IMR-90 (cell line): ENCODE results near the gene SLC66A2. TPM values are rescaled to one million over a fixed set of nuclear protein-coding genes. Genes with fewer than 3 reads are reported as not detected.

ENCODE experiments used
- ATAC-seq: fragments of 200-7000 bp; cut with Tn5 transposase; 2 replicates; pipeline ENCODE4 v1.9.1; 2020; ENCODE audit warnings: low read depth, mild to moderate bottlenecking, moderate library complexity
- BruUV-seq: library from RNA; stranded (reverse); fragments of 400-500 nt; replicated peaks from 2 replicates; lab custom pipeline; 2021; lab: Mats Ljungman, UMichigan
- CTCF ChIA-PET: fragments of 300-600 bp; formaldehyde crosslinking; extraction: SDS; loops from one replicate; lab custom pipeline; 2021; ENCODE audit warnings: antibody characterized with exemption; lab: Yijun Ruan, JAX
- POLR2A ChIA-PET: fragments of 300-600 bp; sonication (Branson Sonifier 250); formaldehyde crosslinking; loops from one replicate; lab custom pipeline; 2022; ENCODE audit warnings: antibody characterized with exemption; ENCODE audit not compliant: unreplicated experiment; lab: Charles Lee
- DNase-seq: peaks from one replicate; pipeline ENCODE4 v3.0.0; 2013
- H2AFZ ChIP-seq: replicated peaks from 2 replicates; pipeline ENCODE3; 2013; ENCODE audit warnings: low read length, mild to moderate bottlenecking; ENCODE audit not compliant: poor library complexity
- H2AK5ac ChIP-seq: 2 replicates; pipeline ENCODE4 v1.6.1; 2013; ENCODE audit warnings: low read depth, low read length, inconsistent platforms
- H2AK9ac ChIP-seq: replicated peaks from 2 replicates; pipeline ENCODE3; 2013; ENCODE audit warnings: mild to moderate bottlenecking, low read depth, low read length, moderate library complexity; ENCODE audit not compliant: poor library complexity
- H2BK120ac ChIP-seq: 2 replicates; pipeline ENCODE4 v1.6.1; 2013; ENCODE audit warnings: low read depth, low read length, inconsistent platforms
- H2BK15ac ChIP-seq: 3 replicates; pipeline ENCODE4 v1.6.1; 2013; ENCODE audit warnings: low read depth, low read length, inconsistent platforms
- H2BK20ac ChIP-seq: 2 replicates; pipeline ENCODE4 v1.6.1; 2013; ENCODE audit warnings: low read depth, mild to moderate bottlenecking, inconsistent platforms, low read length, moderate library complexity
- H2BK5ac ChIP-seq: 2 replicates; pipeline ENCODE4 v1.6.1; 2013; ENCODE audit warnings: mild to moderate bottlenecking, low read depth, low read length, inconsistent platforms; ENCODE audit not compliant: poor library complexity, severe bottlenecking
- H3K14ac ChIP-seq: replicated peaks from 2 replicates; pipeline ENCODE4 v1.6.1; 2013; ENCODE audit warnings: low read depth, low read length, inconsistent platforms
- H3K18ac ChIP-seq: 2 replicates; pipeline ENCODE4 v1.6.1; 2013; ENCODE audit warnings: low read depth, low read length, control low read depth
- H3K23ac ChIP-seq: 2 replicates; pipeline ENCODE4 v1.6.1; 2013; ENCODE audit warnings: low read depth, low read length, inconsistent platforms
- H3K27ac ChIP-seq: 2 replicates; pipeline ENCODE4 v1.5.1; 2013; ENCODE audit warnings: mild to moderate bottlenecking, control low read depth, low read length; ENCODE audit not compliant: insufficient read depth
- H3K27me3 ChIP-seq: 2 replicates; pipeline ENCODE4 v1.6.1; 2013; ENCODE audit warnings: low read length; ENCODE audit not compliant: control insufficient read depth, insufficient read depth
- H3K36me3 ChIP-seq: 2 replicates; pipeline ENCODE4 v1.6.1; 2013; ENCODE audit warnings: low read length, mixed read lengths; ENCODE audit not compliant: control insufficient read depth, insufficient read depth
- H3K4ac ChIP-seq: 2 replicates; pipeline ENCODE4 v1.6.1; 2013; ENCODE audit warnings: low read depth, low read length, inconsistent platforms
- H3K4me1 ChIP-seq: 2 replicates; pipeline ENCODE4 v1.6.1; 2013; ENCODE audit warnings: low read length, mixed read lengths; ENCODE audit not compliant: control insufficient read depth, insufficient read depth
- H3K4me2 ChIP-seq: 2 replicates; pipeline ENCODE4 v1.6.1; 2013; ENCODE audit warnings: low read depth, mild to moderate bottlenecking, control low read depth, low read length, moderate library complexity
- H3K4me3 ChIP-seq: 2 replicates; pipeline ENCODE4 v1.5.1; 2013; ENCODE audit warnings: low read depth, mild to moderate bottlenecking, control low read depth, low read length, moderate library complexity; ENCODE audit not compliant: insufficient read depth
- H3K56ac ChIP-seq: 2 replicates; pipeline ENCODE4 v1.6.1; 2013; ENCODE audit warnings: low read length, inconsistent platforms; ENCODE audit not compliant: insufficient read depth; ENCODE audit errors: extremely low read depth
- H3K79me1 ChIP-seq, 2 experiments: 2 replicates each; pipeline ENCODE4 v1.6.1; 2013; ENCODE audit warnings: low read length in 2 of 2, inconsistent platforms in 1 of 2, low read depth in 1 of 2
- H3K9ac ChIP-seq: 2 replicates; pipeline ENCODE4 v1.6.1; 2013; ENCODE audit warnings: low read depth, low read length, control low read depth
- H3K9me1 ChIP-seq: 2 replicates; pipeline ENCODE4 v1.6.1; 2013; ENCODE audit warnings: low read length, inconsistent platforms; ENCODE audit not compliant: insufficient read depth
- H3K9me3 ChIP-seq: 2 replicates; pipeline ENCODE4 v1.6.1; 2013; ENCODE audit warnings: low read length; ENCODE audit not compliant: control insufficient read depth, insufficient read depth
- H4K20me1 ChIP-seq: 2 replicates; pipeline ENCODE4 v1.6.1; 2013; ENCODE audit warnings: low read length, inconsistent platforms; ENCODE audit not compliant: insufficient read depth
- H4K5ac ChIP-seq: 2 replicates; pipeline ENCODE4 v1.6.1; 2013; ENCODE audit warnings: mild to moderate bottlenecking, low read depth, low read length, control low read depth
- H4K8ac ChIP-seq, 2 experiments: 2 replicates each; pipeline ENCODE4 v1.6.1; 2013; ENCODE audit warnings: low read depth in 2 of 2, low read length in 2 of 2, control low read depth in 1 of 2, inconsistent platforms in 1 of 2
- H4K91ac ChIP-seq: 2 replicates; pipeline ENCODE4 v1.6.1; 2013; ENCODE audit warnings: low read depth, low read length, inconsistent platforms; ENCODE audit not compliant: insufficient read depth
- BHLHE40 ChIP-seq: fragments of 150-350 bp; IDR thresholded peaks from 2 replicates; pipeline ENCODE4 v1.6.1; 2016; ENCODE audit warnings: mild to moderate bottlenecking, low read depth, low read length
- CEBPB ChIP-seq: IDR thresholded peaks from 2 replicates; pipeline ENCODE4 v1.6.1; 2012; ENCODE audit warnings: low read depth, low read length, improper control_type of control experiment
- CHD1 ChIP-seq: IDR thresholded peaks from 2 replicates; pipeline ENCODE4 v1.6.1; 2012; ENCODE audit warnings: low read depth, low read length, improper control_type of control experiment
- CTCF ChIP-seq: conservative IDR thresholded peaks from 2 replicates; pipeline ENCODE4 v1.5.1; 2012; ENCODE audit warnings: mild to moderate bottlenecking, low read depth, low read length, improper control_type of control experiment
- ELK1 ChIP-seq: fragments of 150-350 bp; IDR thresholded peaks from 2 replicates; pipeline ENCODE4 v1.6.1; 2016; ENCODE audit warnings: low read depth, mild to moderate bottlenecking, low read length, moderate library complexity, borderline replicate concordance
- FOS ChIP-seq: fragments of 150-350 bp; IDR thresholded peaks from 2 replicates; pipeline ENCODE4 v1.6.1; 2016; ENCODE audit warnings: low read depth, low read length
- MAFK ChIP-seq: IDR thresholded peaks from 2 replicates; pipeline ENCODE4 v1.6.1; 2012; ENCODE audit warnings: low read depth, low read length, improper control_type of control experiment
- MAZ ChIP-seq: IDR thresholded peaks from 2 replicates; pipeline ENCODE4 v1.6.1; 2012; ENCODE audit warnings: low read depth, mild to moderate bottlenecking, low read length, improper control_type of control experiment, moderate library complexity, borderline replicate concordance
- NFE2L2 ChIP-seq: fragments of 150-350 bp; IDR thresholded peaks from 2 replicates; pipeline ENCODE4 v1.6.1; 2016; ENCODE audit warnings: low read depth, mild to moderate bottlenecking, low read length
- POLR2A ChIP-seq: IDR thresholded peaks from 2 replicates; pipeline ENCODE4 v1.6.1; 2012; ENCODE audit warnings: mild to moderate bottlenecking, low read depth, low read length
- RAD21 ChIP-seq: IDR thresholded peaks from 2 replicates; pipeline ENCODE4 v1.6.1; 2012; ENCODE audit warnings: low read length, improper control_type of control experiment
- RCOR1 ChIP-seq: IDR thresholded peaks from 2 replicates; pipeline ENCODE4 v1.6.1; 2012; ENCODE audit warnings: mild to moderate bottlenecking, low read length, improper control_type of control experiment; ENCODE audit not compliant: insufficient replicate concordance
- RFX5 ChIP-seq: IDR thresholded peaks from 2 replicates; pipeline ENCODE4 v1.8.0; 2012; ENCODE audit warnings: low read depth, mild to moderate bottlenecking, low read length, moderate library complexity
- SMC3 ChIP-seq: fragments of 150-350 bp; IDR thresholded peaks from 2 replicates; pipeline ENCODE4 v1.6.1; 2016; ENCODE audit warnings: low read depth, mild to moderate bottlenecking, antibody characterized with exemption, low read length, moderate library complexity
- USF2 ChIP-seq: fragments of 150-350 bp; IDR thresholded peaks from 2 replicates; pipeline ENCODE4 v1.6.1; 2017; ENCODE audit warnings: mild to moderate bottlenecking, antibody characterized with exemption, low read length, low read depth
- WGBS, 2 experiments: methylation state at CpG; one replicate each; pipeline versions ENCODE4 v1.1.5 to v1.1.7; 2013; ENCODE audit warnings: missing lambda C conversion rate in 2 of 2; ENCODE audit not compliant: insufficient read length in 1 of 2; ENCODE audit errors: extremely low coverage in 2 of 2; 5-methylcytosine and 5-hydroxymethylcytosine counted together
- dilution Hi-C: fragments of 300-500 bp; cut with HindIII; formaldehyde crosslinking; loops from one replicate; pipeline ENCODE4 v1.14.3; 2018; ENCODE audit warnings: low sequenced_read_pairs; ENCODE audit not compliant: unreplicated experiment
- in situ Hi-C: fragments of 300-500 bp; cut with MboI; formaldehyde crosslinking; loops from 3 replicates; pipeline ENCODE4 v1.14.3; 2019; ENCODE audit warnings: low sequenced_read_pairs, inconsistent platforms, mixed read lengths
- intact Hi-C: fragments of 100-400 bp; cut with micrococcal nuclease; formaldehyde crosslinking; loops from 2 replicates; pipeline ENCODE4 v1.10.0; 2022
- polyA plus RNA-seq, 3 experiments: library from polyadenylated mRNA; depleted of rRNA; stranded (reverse); fragments of >200 nt; gene quantifications; 2 replicates each; pipeline ENCODE4 v1.2.3, GENCODE V29; 2012; ENCODE audit warnings: low replicate concordance in 1 of 3
- total RNA-seq: library from RNA; depleted of rRNA; stranded (reverse); fragments of >200 nt; gene quantifications from 2 replicates; pipeline ENCODE4 v1.2.3, GENCODE V29; 2012

The SLC66A2 gene
- total and polyA plus RNA-seq, 2 of the 4 experiments (the other 2 are of a cell fraction): 17.6 to 23.5 TPM

- Histone ChIP-seq H3K23ac (0 out of 2 replicates have a peak overlapping the region, but pooled peaks have one; percentile 55), H3K14ac (peak overlapping the region; percentile 11; the same call in 1 of the 2 replicates), H4K5ac (no peak overlapping the region), H3K18ac (no peak overlapping the region), H3K4me2 (peak overlapping the region; percentile 86), H3K4me1 (peaks cover 11% of the 10 kb centered on the region), H2BK120ac (no peak overlapping the region), H2BK5ac (no peak overlapping the region), H3K79me1 (peaks cover 16 to 55% of the 10 kb centered on the region in 2 experiments), H2AK5ac (no peak overlapping the region), H4K91ac (no peak overlapping the region), H4K20me1 (peaks cover 63% of the 10 kb centered on the region), H3K9ac (peak overlapping the region; percentile 96), H3K36me3 (peaks cover 12% of the 10 kb centered on the region), H2BK20ac (no peak overlapping the region), H3K27ac (peak overlapping the region; percentile 32), H3K56ac (no peak overlapping the region), H3K4ac (no peak overlapping the region; the same call in 1 of the 2 replicates), H2AK9ac (no peak overlapping the region), H3K9me3 (no peaks in the 10 kb centered on the region), H2BK15ac (no peak overlapping the region), H2AFZ (no peak overlapping the region), H3K9me1 (peaks cover 15% of the 10 kb centered on the region), H3K4me3 (peak overlapping the region; percentile 85), H4K8ac (no peak overlapping the region), H3K27me3 (no peaks in the 10 kb centered on the region)
- dilution Hi-C loops: no loop called here
- WGBS, 2 experiments: no CpG with 5 or more reads among the region's 7 CpGs
- ChIA-PET POLR2A (no interaction called here), CTCF (no interaction called here)
- intact Hi-C loops: loop anchor here (5.0 kb wide), 1 partner anchor 146 kb away; no protein-coding TSS in a partner anchor
- in situ Hi-C loops: no loop called here
- TF ChIP-seq NFE2L2: no peak
- TF ChIP-seq RCOR1: no peak
- TF ChIP-seq USF2: no peak
- no peak for TF ChIP-seq MAFK
- no peak for TF ChIP-seq POLR2A
- no peak for TF ChIP-seq CEBPB
- no peak for TF ChIP-seq CHD1
- TF ChIP-seq MAZ: no peak
- no peak for TF ChIP-seq FOS
- no peak for TF ChIP-seq RFX5
- no peak for TF ChIP-seq BHLHE40
- TF ChIP-seq CTCF: no peak
- no peak for TF ChIP-seq SMC3
- TF ChIP-seq RAD21: no peak
- no peak for TF ChIP-seq ELK1
- no peak for ATAC-seq
- TSS peak; percentile 10 for BruUV-seq
- no peak for DNase-seq
Measured at GRCh38 chr18:79986726-79987125, 35.3 kb upstream of the SLC66A2 start.
